Loucy (cell line): ENCODE data around the gene BIK.

Experiments used
- H2AFZ ChIP-seq: fragments of 200-600 bp; sonication (generic); 2 replicates; pipeline ENCODE4 v1.6.0; 2016; ENCODE audit warnings: antibody characterized with exemption, mild to moderate bottlenecking, low read length, moderate library complexity
- H3F3A ChIP-seq: fragments of 200-600 bp; 2 replicates; pipeline ENCODE4 v1.6.0; 2016; ENCODE audit warnings: antibody characterized with exemption, low read depth, mild to moderate bottlenecking
- H3K27me3 ChIP-seq: fragments of 200-600 bp; sonication (generic); 2 replicates; pipeline ENCODE4 v1.6.1; 2014; ENCODE audit warnings: low read length, mild to moderate bottlenecking; ENCODE audit not compliant: insufficient read depth, poor library complexity, severe bottlenecking
- H3K36me3 ChIP-seq: fragments of 200-600 bp; sonication (generic); 2 replicates; pipeline ENCODE4 v1.6.1; 2016; ENCODE audit warnings: low read length; ENCODE audit not compliant: insufficient read depth
- H3K4me1 ChIP-seq: fragments of 200-600 bp; sonication (generic); 2 replicates; pipeline ENCODE4 v1.5.1; 2014; ENCODE audit warnings: low read length, mild to moderate bottlenecking; ENCODE audit not compliant: insufficient read depth, poor library complexity, severe bottlenecking
- H3K4me2 ChIP-seq: fragments of 200-600 bp; sonication (generic); 2 replicates; pipeline ENCODE4 v1.6.0; 2014; ENCODE audit warnings: antibody characterized with exemption, low read length, low read depth, mild to moderate bottlenecking; ENCODE audit not compliant: poor library complexity, severe bottlenecking
- H3K4me3 ChIP-seq: fragments of 200-600 bp; sonication (generic); 2 replicates; pipeline ENCODE4 v1.5.1; 2014; ENCODE audit warnings: low read length, mild to moderate bottlenecking, mixed read lengths; ENCODE audit not compliant: poor library complexity, severe bottlenecking
- H3K79me2 ChIP-seq: fragments of 200-600 bp; sonication (generic); 2 replicates; pipeline ENCODE4 v1.6.1; 2014; ENCODE audit warnings: low read length; ENCODE audit not compliant: insufficient read depth
- H3K9ac ChIP-seq: fragments of 200-600 bp; sonication (generic); 2 replicates; pipeline ENCODE4 v1.6.0; 2014; ENCODE audit warnings: mild to moderate bottlenecking, low read depth, low read length, moderate library complexity; ENCODE audit not compliant: poor library complexity, severe bottlenecking
- H3K9me2 ChIP-seq: fragments of 200-600 bp; sonication (generic); replicated peaks from 2 replicates; pipeline ENCODE4 v1.6.1; 2016; ENCODE audit warnings: low read depth, low read length, mixed read lengths
- H3K9me3 ChIP-seq: fragments of 200-600 bp; sonication (generic); 2 replicates; pipeline ENCODE4 v1.6.1; 2014; ENCODE audit warnings: mild to moderate bottlenecking, antibody characterized with exemption, low read length, low read depth; ENCODE audit not compliant: insufficient read depth
- H4K20me1 ChIP-seq: fragments of 200-600 bp; sonication (generic); 2 replicates; pipeline ENCODE4 v1.6.0; 2014; ENCODE audit warnings: antibody characterized with exemption, low read length, mild to moderate bottlenecking; ENCODE audit not compliant: insufficient read depth, poor library complexity, severe bottlenecking
- CTCF ChIP-seq: fragments of 200-600 bp; sonication (generic); conservative IDR thresholded peaks from 2 replicates; pipeline ENCODE4 v1.5.1; 2014; ENCODE audit warnings: mild to moderate bottlenecking, antibody characterized with exemption, low read length
- EZH2phosphoT487 ChIP-seq: fragments of 200-600 bp; IDR thresholded peaks from 2 replicates; pipeline ENCODE4 v1.6.1; 2018; ENCODE audit warnings: antibody characterized with exemption, mild to moderate bottlenecking, moderate library complexity, borderline replicate concordance

BIK gene

GRCh38 chr22:43092085-43092484 is 18.5 kb upstream of the BIK start:
- H2AFZ ChIP-seq, result peak overlapping the region; percentile 21; the same call in 1 of the 2 replicates
- H3K36me3 ChIP-seq, result no peaks in the 10 kb centered on the region
- no peak overlapping the region for H3K4me3 ChIP-seq
- no peaks in the 10 kb centered on the region for H3K4me1 ChIP-seq
- TF ChIP-seq EZH2phosphoT487, result no peak
- H4K20me1 ChIP-seq, result no peaks in the 10 kb centered on the region
- H3K4me2 ChIP-seq, result no peak overlapping the region
- no peak overlapping the region for H3K9ac ChIP-seq
- no peaks in the 10 kb centered on the region for H3K27me3 ChIP-seq
- H3F3A ChIP-seq, result no peaks in the 10 kb centered on the region
- H3K9me2 ChIP-seq, result no peaks in the 10 kb centered on the region
- no peaks in the 10 kb centered on the region; the same call in 1 of the 2 replicates for H3K9me3 ChIP-seq
- no peaks in the 10 kb centered on the region for H3K79me2 ChIP-seq

- H3K79me2 ChIP-seq, result no peaks in the 10 kb centered on the region
- no peak overlapping the region for H2AFZ ChIP-seq
- no peak overlapping the region for H3K4me2 ChIP-seq
- H3K27me3 ChIP-seq, result no peaks in the 10 kb centered on the region
- H3K4me3 ChIP-seq, result no peak overlapping the region
- H3K9ac ChIP-seq, result no peak overlapping the region
- no peaks in the 10 kb centered on the region for H3F3A ChIP-seq
- H3K9me3 ChIP-seq, result no peaks in the 10 kb centered on the region; the same call in 1 of the 2 replicates
- no peaks in the 10 kb centered on the region for H3K9me2 ChIP-seq
- TF ChIP-seq CTCF, result peak; percentile 22
- TF ChIP-seq EZH2phosphoT487, result no peak
- no peaks in the 10 kb centered on the region for H3K36me3 ChIP-seq
- H4K20me1 ChIP-seq, result no peaks in the 10 kb centered on the region
- no peaks in the 10 kb centered on the region for H3K4me1 ChIP-seq
Measured at GRCh38 chr22:43094085-43094484, 16.5 kb upstream of the BIK start.

GRCh38 chr22:43094551-43094950 is 16.0 kb upstream of the BIK start:
- no peaks in the 10 kb centered on the region for H3K36me3 ChIP-seq
- no peaks in the 10 kb centered on the region for H3K9me2 ChIP-seq
- no peaks in the 10 kb centered on the region for H3K79me2 ChIP-seq
- H2AFZ ChIP-seq, result no peak overlapping the region
- no peaks in the 10 kb centered on the region for H3K4me1 ChIP-seq
- H3K4me2 ChIP-seq, result no peak overlapping the region
- H4K20me1 ChIP-seq, result no peaks in the 10 kb centered on the region
- no peak overlapping the region for H3K4me3 ChIP-seq
- H3K9me3 ChIP-seq, result no peaks in the 10 kb centered on the region; the same call in 1 of the 2 replicates
- no peaks in the 10 kb centered on the region for H3K27me3 ChIP-seq
- H3K9ac ChIP-seq, result no peak overlapping the region
- H3F3A ChIP-seq, result no peaks in the 10 kb centered on the region
- TF ChIP-seq CTCF (no peak), EZH2phosphoT487 (no peak)

- no peaks in the 10 kb centered on the region for H3K27me3 ChIP-seq
- H3K9me3 ChIP-seq, result no peaks in the 10 kb centered on the region; the same call in 1 of the 2 replicates
- no peaks in the 10 kb centered on the region for H4K20me1 ChIP-seq
- H3K4me2 ChIP-seq, result no peak overlapping the region
- no peak overlapping the region for H3K4me3 ChIP-seq
- no peaks in the 10 kb centered on the region for H3K4me1 ChIP-seq
- no peaks in the 10 kb centered on the region for H3K9me2 ChIP-seq
- H3K36me3 ChIP-seq, result no peaks in the 10 kb centered on the region
- H2AFZ ChIP-seq, result no peak overlapping the region
- no peaks in the 10 kb centered on the region for H3K79me2 ChIP-seq
- H3K9ac ChIP-seq, result no peak overlapping the region
- H3F3A ChIP-seq, result no peaks in the 10 kb centered on the region
- TF ChIP-seq EZH2phosphoT487 (no peak), CTCF (no peak)
Measured at GRCh38 chr22:43096420-43096819, 14.1 kb upstream of the BIK start.
